Hematopoietic multipotent progenitor cell treated with erythropoietin and hydrocortisone succinate and interleukin-3 and kit ligand, for 4 days (in vitro differentiated cells): Measurements from ENCODE around the gene SLC38A9.
A peak's percentile ranks its signal among the peaks of the same experiment; 100 is the strongest.

ENCODE experiments used
- DNase-seq: peaks from one replicate; pipeline ENCODE4 v3.0.0-alpha.2; 2015

Gene SLC38A9

GRCh38 chr5:55645304-55645703 is 66.8 kb downstream of the SLC38A9 start:
- DNase-seq = no peak

GRCh38 chr5:55638455-55638854 is 73.7 kb downstream of the SLC38A9 start:
- no peak for DNase-seq

- DNase-seq = no peak
Observed at GRCh38 chr5:55638051-55638450, 74.1 kb downstream of the SLC38A9 start.

- no peak for DNase-seq
Observed at GRCh38 chr5:55636683-55637082, 75.4 kb downstream of the SLC38A9 start.

DNA sequence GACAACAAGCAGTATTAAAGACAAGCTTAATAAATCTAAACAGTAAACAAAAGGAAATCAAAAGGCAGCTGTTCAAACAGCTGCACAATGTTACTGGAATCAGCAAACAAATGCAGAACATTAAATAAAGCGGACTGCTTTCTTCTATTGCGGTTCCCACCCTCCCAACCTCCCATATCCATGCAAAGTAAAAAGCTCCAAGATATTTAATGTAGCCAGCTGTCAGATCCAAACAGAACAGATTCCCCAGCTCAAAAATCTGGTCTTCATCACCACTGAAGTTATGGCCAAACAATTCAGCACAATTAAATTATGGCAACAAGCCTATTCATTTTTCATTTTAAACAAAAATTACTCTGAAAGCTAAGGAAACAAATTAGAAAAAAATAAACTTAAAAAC is 75.9 kb downstream of the SLC38A9 start:
- no peak for DNase-seq

GRCh38 chr5:55634866-55635265 is 77.3 kb downstream of the SLC38A9 start:
- no peak for DNase-seq

- DNase-seq = no peak
Observed at GRCh38 chr5:55634209-55634805, 77.8 kb downstream of the SLC38A9 start.

GRCh38 chr5:55633574-55634208 is 78.4 kb downstream of the SLC38A9 start:
- no peak for DNase-seq

GRCh38 chr5:55629815-55630214 is 82.3 kb downstream of the SLC38A9 start:
- DNase-seq = no peak

- DNase-seq = peak; percentile 31
Observed at GRCh38 chr5:55626790-55627189, 85.3 kb downstream of the SLC38A9 start.

DNA sequence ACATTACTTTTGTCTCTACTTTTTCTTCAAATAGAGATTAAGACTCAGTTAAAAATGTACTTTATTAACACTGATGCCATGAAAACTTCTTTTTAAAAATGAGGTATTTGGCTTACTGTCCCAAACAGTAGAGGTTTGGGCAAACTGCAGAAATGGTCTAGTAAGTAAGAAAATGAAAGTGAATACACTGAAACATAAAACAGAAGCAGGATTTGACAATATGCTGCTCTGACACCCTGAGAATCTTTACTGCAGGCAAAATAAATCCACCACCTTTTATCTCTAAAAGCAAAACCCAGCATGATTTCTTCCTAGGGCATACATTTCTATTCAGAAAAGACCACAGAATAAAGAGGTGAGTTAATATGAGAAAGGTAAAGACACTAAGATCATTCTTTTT is 86.2 kb downstream of the SLC38A9 start:
- DNase-seq = no peak

- DNase-seq = no peak
Observed at GRCh38 chr5:55625589-55625909, 86.6 kb downstream of the SLC38A9 start.

GRCh38 chr5:55624841-55625588 is 87.1 kb downstream of the SLC38A9 start:
- DNase-seq = no peak

GRCh38 chr5:55623789-55624188 is 88.3 kb downstream of the SLC38A9 start:
- DNase-seq = no peak

DNA sequence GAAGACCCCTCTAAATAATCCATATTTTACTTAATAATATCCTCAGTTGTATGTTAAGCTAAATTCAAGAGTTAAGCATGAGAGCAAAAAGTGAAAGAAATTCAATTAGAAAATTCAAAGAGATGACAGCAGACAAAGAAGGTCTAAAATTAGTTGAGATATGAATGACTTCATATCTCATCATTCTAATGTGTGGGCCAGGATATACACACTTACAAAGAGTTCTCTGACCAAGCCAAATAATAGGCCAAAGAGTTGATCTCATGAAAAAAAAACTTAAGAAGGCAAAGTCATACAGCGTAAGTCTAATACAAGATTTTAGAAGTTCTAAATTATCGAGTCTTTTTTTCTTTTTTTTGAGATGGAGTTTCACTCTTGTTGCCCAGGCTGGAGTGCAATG is 89.7 kb downstream of the SLC38A9 start:
- no peak for DNase-seq

DNA sequence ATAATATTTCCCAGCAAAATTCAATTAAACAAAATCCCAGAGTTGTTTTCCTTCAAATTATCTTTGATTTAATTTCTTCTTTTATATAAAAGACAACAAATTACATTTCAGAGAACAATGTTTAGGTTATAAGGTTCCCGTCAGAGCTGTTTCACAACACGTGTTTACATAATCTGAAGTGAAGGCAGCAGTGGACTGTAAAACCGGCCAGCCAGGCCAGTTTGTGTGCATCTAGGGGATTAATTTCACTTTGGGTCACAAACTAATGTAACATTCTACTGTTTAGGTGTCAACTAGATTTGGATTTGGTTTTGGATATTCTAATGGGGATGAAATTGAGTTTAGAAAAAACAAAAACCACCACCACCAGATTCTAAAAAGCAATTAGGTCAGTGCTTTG is 90.9 kb downstream of the SLC38A9 start:
- no peak for DNase-seq

- no peak for DNase-seq
Observed at GRCh38 chr5:55620766-55621160, 91.4 kb downstream of the SLC38A9 start.

- no peak for DNase-seq
Observed at GRCh38 chr5:55620009-55620765, 91.9 kb downstream of the SLC38A9 start.

DNA sequence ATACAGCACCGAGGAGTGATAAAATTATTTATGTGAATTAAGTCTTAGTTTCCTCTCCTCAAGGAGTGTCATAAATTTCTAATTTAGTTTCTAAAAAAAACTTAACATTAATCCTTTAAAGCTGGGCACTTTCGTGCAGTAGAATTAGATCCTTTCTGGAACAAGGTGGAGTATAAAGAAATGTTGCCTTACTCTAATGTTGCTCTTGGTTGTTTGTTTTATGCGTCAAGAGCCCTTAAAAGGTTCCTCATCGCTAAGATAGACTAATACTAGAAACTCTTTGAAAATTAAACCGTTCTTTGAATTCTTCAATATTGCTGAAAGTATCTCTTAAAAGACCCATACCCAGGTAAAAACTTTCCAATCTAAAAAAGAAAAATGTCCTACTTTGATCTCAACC is 93.8 kb downstream of the SLC38A9 start:
- no peak for DNase-seq

DNA sequence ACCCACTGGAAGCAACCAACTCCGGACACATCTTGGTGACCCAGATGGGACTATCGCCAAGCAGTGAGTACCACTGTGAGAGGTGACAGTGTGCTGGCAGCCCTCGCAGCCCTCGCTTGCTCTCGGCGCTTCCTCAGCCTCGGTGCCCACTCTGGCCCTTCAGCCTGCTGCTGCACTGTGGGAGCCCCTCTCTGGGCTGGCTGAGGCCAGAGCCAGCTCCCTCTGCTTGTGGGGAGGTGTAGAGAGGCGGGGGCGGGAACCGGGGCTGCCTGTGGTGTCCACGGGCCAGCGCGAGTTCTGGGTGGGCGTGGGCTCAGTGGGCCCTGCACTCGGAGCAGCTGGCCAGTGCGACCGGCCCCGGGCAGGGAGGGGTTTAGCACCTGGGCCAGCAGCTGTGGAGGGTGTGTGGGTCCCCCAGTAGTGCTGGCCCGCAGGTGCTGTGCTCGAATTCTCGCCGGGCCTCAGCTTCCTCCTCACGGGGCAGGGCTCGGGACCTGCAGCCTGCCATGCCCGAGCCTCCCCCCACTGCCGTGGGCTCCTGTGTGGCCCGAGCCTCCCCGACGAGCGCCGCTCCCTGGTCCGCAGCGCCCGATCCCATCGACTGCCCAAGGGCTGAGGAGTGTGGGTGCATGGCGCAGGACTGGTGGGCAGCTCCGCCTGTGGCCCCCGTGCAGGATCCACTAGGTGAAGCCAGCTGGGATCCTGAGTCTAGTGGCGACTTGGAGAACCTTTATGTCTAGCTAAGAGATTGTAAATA is 98.8 kb downstream of the SLC38A9 start:
- no peak for DNase-seq

DNA sequence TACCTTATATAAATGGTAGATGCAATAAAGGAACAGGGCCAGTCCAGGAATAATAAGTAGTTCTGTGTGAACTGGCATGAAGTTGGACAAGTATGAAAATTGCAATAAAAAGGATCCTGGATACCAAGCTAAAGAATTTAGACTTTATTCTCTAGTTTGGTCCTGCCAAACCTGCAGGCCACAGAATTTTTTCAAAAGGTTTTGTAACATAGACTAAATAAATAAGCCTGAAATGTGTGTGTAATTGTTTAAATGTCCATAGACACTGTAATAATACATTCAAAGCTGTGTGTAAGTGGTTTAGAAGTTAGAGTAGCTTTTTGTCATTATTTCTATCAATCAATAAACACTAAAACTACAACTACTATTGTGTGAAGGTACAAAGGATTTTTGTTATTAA is 101.6 kb downstream of the SLC38A9 start:
- DNase-seq = no peak

DNA sequence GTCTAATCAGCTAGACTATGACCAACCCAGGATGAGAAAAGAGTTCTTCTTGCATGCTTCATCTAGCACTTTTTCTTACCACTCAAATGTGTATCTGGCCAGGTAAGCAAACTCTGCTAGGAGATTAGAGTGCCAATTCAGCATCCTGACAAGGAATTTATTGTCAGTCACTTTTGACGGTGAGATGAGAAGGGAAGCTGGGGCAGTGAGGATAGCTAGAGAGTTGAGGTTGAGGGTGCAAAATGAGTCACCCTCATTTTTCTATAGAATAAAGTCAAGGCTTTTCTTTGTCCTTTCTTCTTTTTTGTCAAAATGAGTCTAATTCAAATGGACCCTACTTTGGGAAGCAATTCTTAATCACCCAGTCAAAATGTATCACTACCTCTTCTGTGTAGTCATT is 102.7 kb downstream of the SLC38A9 start:
- no peak for DNase-seq
